ENCODE results near the gene ZSWIM3. TPM values are rescaled to one million over a fixed set of nuclear protein-coding genes. Genes with fewer than 3 reads are reported as not detected.
A peak's percentile ranks its signal among the peaks of the same experiment; 100 is the strongest.

The ZSWIM3 gene
- total and polyA plus RNA-seq, 3 donors from 2014 or later = 8.0 to 12.8 (median 9.3) TPM

DNA sequence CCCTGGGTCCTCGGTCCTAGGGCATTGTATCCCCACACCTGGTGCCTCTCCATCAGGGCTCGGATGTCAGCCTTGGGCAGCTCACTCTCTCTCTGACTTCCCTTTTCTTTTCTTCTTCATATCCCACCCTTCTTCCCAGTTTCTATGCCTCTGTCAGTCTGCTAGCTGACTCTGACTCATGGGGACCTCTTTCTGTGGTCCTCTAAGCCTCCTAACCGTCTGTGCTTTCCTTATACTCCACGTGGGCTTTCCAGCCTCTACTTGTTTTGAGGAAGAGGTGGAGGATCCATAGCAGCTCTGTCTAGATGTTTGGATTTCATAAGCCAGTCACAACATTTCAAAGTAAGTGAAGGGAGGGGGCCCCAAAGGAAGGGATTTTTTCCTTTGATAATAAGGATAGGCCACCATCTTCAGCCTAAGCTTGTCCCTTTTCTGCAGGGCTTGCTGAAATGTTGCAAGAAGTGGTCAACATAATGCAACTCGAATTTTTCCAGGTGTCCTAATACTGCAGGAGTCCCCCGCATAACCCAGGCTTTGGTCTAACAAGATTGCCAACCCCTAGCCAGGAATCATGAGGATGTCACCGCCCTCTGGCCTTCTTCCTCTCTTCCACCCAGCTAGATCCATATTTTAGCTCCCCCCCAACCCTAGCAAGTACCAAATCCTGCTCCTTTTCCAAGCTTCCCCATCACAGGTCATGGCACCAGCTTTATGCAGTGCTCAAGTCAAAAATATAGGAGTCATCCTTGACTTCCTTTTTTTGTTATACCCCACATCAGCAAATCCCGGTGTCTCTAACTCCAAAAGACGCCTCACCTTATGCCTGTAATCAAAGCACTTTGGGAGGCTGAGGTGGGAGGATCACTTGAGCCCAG is 63.3 kb downstream of the ZSWIM3 start:
- H3K36me3 ChIP-seq (ENCODE audit: low read depth, missing control alignments) = no peaks in the 10 kb centered on the region
- TF ChIP-seq POLR2A (IDR thresholded peaks at IDR 0.05) = no peak
- TF ChIP-seq, protein P1, sequence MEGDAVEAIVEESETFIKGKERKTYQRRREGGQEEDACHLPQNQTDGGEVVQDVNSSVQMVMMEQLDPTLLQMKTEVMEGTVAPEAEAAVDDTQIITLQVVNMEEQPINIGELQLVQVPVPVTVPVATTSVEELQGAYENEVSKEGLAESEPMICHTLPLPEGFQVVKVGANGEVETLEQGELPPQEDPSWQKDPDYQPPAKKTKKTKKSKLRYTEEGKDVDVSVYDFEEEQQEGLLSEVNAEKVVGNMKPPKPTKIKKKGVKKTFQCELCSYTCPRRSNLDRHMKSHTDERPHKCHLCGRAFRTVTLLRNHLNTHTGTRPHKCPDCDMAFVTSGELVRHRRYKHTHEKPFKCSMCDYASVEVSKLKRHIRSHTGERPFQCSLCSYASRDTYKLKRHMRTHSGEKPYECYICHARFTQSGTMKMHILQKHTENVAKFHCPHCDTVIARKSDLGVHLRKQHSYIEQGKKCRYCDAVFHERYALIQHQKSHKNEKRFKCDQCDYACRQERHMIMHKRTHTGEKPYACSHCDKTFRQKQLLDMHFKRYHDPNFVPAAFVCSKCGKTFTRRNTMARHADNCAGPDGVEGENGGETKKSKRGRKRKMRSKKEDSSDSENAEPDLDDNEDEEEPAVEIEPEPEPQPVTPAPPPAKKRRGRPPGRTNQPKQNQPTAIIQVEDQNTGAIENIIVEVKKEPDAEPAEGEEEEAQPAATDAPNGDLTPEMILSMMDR (IDR thresholded peaks at IDR 0.05) = no peak
- no peaks in the 10 kb centered on the region for H3K9me3 ChIP-seq
- intact Hi-C loops (cut with DNase I; ENCODE audit: low total_unique reads) = no loop called here
- H3K4me1 ChIP-seq = peaks cover 60% of the 10 kb centered on the region
- no peak for DNase-seq
- H3K27me3 ChIP-seq = no peaks in the 10 kb centered on the region
- WGBS, 2 donors = 73 to 74% methylated on average over 9 of the region's 9 CpGs
- H3K4me3 ChIP-seq = no peak overlapping the region
- peak overlapping the region; percentile 61 to 90 for H3K27ac ChIP-seq

DNA sequence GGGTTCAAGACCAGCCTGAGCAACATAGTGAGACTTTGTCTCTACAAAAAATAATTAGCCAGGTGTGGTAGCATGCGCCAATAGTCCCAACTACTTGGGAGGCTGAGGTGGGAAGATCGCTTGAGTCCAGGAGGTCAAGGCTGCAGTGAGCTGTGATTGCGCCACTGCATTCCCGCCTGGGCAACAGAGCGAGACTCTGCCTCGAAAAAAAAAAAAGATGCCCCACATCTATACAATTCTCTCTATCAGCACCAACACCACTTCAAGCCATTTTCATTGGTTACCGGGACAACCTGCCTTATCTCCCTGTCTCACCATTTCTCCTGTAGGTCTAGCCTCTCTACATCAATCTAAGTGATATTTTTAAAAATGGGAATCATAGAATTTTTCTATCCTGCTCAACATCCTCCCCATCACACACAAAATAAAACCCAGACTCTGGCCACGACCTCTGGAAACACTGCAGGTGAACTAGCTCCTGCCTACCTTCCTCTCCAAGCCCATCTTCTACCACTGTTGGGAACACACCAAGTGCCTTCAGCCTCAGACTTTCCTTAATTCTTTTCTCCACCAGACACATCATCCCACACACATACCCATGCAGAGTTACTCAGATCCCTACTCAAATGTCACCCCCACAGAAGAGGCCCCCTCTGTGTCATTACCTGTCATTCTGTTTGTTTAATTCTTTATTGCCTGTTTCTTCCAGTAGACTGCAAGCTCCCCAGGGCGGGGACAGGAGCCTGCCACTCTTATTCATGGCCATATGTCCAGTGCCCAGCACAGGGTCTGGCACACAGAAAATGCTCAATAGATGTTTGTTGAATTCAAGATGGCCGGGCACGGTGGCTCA is 64.1 kb downstream of the ZSWIM3 start:
- Histone ChIP-seq H3K4me3 (no peak overlapping the region), H3K36me3 (ENCODE audit: low read depth, missing control alignments) (no peaks in the 10 kb centered on the region), H3K4me1 (peaks cover 60% of the 10 kb centered on the region), H3K9me3 (no peaks in the 10 kb centered on the region), H3K27ac (peak overlapping the region in 1 of 2 donors; percentile 90), H3K27me3 (no peaks in the 10 kb centered on the region)
- intact Hi-C loops (cut with DNase I; ENCODE audit: low total_unique reads) = no loop called here
- WGBS, 2 donors = 84 to 89% methylated on average over 11 of the region's 11 CpGs
- no peak for DNase-seq
- TF ChIP-seq, protein P1 (IDR thresholded peaks at IDR 0.05) = no peak
- TF ChIP-seq POLR2A (IDR thresholded peaks at IDR 0.05) = no peak

DNA sequence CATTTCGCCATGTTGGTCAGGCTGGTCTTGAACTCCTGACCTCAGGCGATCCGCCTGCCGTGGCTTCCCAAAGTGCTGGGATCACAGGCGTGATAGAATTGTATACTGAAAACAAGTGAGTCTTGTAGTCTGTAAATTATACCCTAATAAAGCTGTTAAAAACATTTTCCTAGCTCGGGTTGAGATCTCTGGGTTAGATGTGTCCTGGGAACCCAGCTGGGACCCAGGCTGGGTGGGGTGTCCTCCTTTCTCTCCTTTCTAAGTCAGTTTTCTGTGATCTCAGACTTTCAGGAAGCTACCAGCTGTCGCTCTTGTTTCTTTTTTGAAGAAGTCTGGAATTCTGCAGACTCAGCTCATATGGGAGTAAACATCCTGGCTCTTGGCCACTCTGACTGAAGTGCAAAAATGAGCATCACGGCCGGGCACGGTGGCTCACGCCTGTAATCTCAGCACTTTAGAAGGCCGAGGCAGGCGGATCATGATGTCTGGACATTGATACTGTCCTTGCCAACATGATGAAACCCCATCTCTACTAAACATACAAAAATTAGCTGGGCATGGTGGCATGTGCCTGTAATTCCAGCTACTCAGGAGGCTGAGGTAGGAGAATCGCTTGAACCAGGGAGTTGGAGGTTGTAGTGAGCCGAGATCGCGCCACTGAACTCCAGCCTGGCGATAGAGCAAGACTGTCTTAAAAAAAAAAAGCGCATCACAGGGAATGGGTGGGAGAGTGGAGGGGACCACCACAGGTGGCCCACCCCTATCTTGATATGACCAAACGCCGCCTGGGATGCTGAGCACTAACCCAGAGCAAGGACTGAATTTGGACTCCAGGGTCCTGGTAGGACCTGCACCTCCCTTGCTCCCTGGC is 67.2 kb downstream of the ZSWIM3 start:
- DNase-seq = peak; percentile 80
- H3K4me3 ChIP-seq = no peak overlapping the region
- H3K27ac ChIP-seq = peak overlapping the region; percentile 89 to 90
- H3K9me3 ChIP-seq = no peaks in the 10 kb centered on the region
- intact Hi-C loops (cut with DNase I; ENCODE audit: low total_unique reads) = no loop called here
- TF ChIP-seq POLR2A (IDR thresholded peaks at IDR 0.05) = no peak
- TF ChIP-seq, protein P1 (IDR thresholded peaks at IDR 0.05) = no peak
- 38 to 44% methylated on average over 21 of the region's 21 CpGs for WGBS, 2 donors
- no peaks in the 10 kb centered on the region for H3K27me3 ChIP-seq
- peaks cover 35% of the 10 kb centered on the region for H3K4me1 ChIP-seq
- no peaks in the 10 kb centered on the region for H3K36me3 ChIP-seq (ENCODE audit: low read depth, missing control alignments)

DNA sequence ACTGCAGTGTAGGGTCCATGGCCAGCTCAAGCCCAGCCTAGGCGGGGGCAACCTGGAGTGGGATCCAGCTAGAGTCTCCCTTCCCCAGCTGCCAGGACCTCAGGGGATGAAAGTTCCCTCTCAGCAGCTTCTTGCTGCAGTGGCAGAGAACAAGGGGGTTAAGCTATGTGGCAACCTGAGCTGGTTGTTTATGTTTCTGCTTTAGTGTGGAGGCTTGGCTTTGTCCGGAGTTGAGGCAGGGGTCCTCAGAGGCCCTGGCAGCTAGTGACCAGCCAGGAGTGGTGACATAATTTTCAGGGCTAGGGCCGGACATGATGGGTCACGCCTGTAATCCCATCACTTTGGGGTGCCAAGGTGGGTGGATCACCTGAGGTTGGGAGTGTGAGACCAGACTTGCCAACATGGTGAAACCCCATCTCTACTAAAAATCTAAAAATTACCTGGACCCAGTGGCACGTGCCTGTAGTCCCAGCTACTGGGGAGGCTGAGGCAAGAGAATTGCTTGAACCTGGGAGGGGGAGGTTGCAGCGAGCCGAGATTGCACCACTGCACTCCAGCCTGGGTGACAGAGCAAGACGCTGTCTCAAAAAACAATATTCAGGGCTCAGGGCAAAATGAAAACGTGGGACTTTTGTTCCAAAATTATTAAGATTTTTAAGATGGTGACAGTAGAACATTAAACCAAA is 68.5 kb downstream of the ZSWIM3 start:
- no peak for DNase-seq
- intact Hi-C loops (cut with DNase I; ENCODE audit: low total_unique reads) = no loop called here
- WGBS, 2 donors = 72 to 78% methylated on average over 9 of the region's 9 CpGs
- Histone ChIP-seq H3K27ac (peak overlapping the region in 1 of 2 donors; percentile 90), H3K4me3 (no peak overlapping the region), H3K9me3 (no peaks in the 10 kb centered on the region), H3K27me3 (no peaks in the 10 kb centered on the region), H3K36me3 (ENCODE audit: low read depth, missing control alignments) (no peaks in the 10 kb centered on the region), H3K4me1 (peaks cover 28% of the 10 kb centered on the region)
- TF ChIP-seq, protein P1 (IDR thresholded peaks at IDR 0.05) = no peak
- TF ChIP-seq POLR2A (IDR thresholded peaks at IDR 0.05) = no peak

Measured in testis (tissue), 3 donors.